ENCODE measurements around the gene SOST.
A peak's percentile ranks its signal among the peaks of the same experiment; 100 is the strongest.

SOST gene

GRCh38 chr17:43760254-43760852, 1.8 kb upstream of the SOST start:
- no peak overlapping the region for H3K4me3 ChIP-seq (ENCODE audit: low read depth, low read length)

GRCh38 chr17:43759836-43760235, 1.2 kb upstream of the SOST start:
- H3K4me3 ChIP-seq (ENCODE audit: low read depth, low read length) = no peak overlapping the region
- DNase-seq (ENCODE audit: low read depth) = no peak
- TF ChIP-seq CTCF (IDR thresholded peaks at IDR 0.05; ENCODE audit: low read depth, low read length, missing control alignments) = no peak
- in situ Hi-C loops (cut with HindIII; ENCODE audit: low sequenced_read_pairs) = loop anchor here (10.0 kb wide), 1 partner anchor 175 kb away; no protein-coding TSS in a partner anchor

More at GRCh38 chr17:43760254-43760852, 1.8 kb upstream of the SOST start:
- in situ Hi-C loops (cut with HindIII; ENCODE audit: low sequenced_read_pairs) = no loop called here
- peak; percentile 91 for DNase-seq (ENCODE audit: low read depth)
- peak; percentile 98 for TF ChIP-seq CTCF (IDR thresholded peaks at IDR 0.05; ENCODE audit: low read depth, low read length, missing control alignments)

- no peak for TF ChIP-seq CTCF (IDR thresholded peaks at IDR 0.05; ENCODE audit: low read depth, low read length, missing control alignments)
- no peak for DNase-seq (ENCODE audit: low read depth)
- no peak overlapping the region for H3K4me3 ChIP-seq (ENCODE audit: low read depth, low read length)
- in situ Hi-C loops (cut with HindIII; ENCODE audit: low sequenced_read_pairs) = loop anchor here (10.0 kb wide), 1 partner anchor 173 kb away; no protein-coding TSS in a partner anchor
Measured at GRCh38 chr17:43758086-43758485, 505 bp downstream of the SOST start.

- no peak overlapping the region for H3K4me3 ChIP-seq (ENCODE audit: low read depth, low read length)
- no peak for TF ChIP-seq CTCF (IDR thresholded peaks at IDR 0.05; ENCODE audit: low read depth, low read length, missing control alignments)
- in situ Hi-C loops (cut with HindIII; ENCODE audit: low sequenced_read_pairs) = loop anchor here (10.0 kb wide), 1 partner anchor 172 kb away; no protein-coding TSS in a partner anchor
- no peak for DNase-seq (ENCODE audit: low read depth)
Measured at GRCh38 chr17:43757171-43757660, 1.4 kb downstream of the SOST start.

- TF ChIP-seq CTCF (IDR thresholded peaks at IDR 0.05; ENCODE audit: low read depth, low read length, missing control alignments) = no peak
- DNase-seq (ENCODE audit: low read depth) = no peak
- H3K4me3 ChIP-seq (ENCODE audit: low read depth, low read length) = no peak overlapping the region
- in situ Hi-C loops (cut with HindIII; ENCODE audit: low sequenced_read_pairs) = loop anchor here (10.0 kb wide), 1 partner anchor 171 kb away; no protein-coding TSS in a partner anchor
Measured at GRCh38 chr17:43756201-43756600, 2.4 kb downstream of the SOST start.

- no peak for TF ChIP-seq CTCF (IDR thresholded peaks at IDR 0.05; ENCODE audit: low read depth, low read length, missing control alignments)
- no peak overlapping the region for H3K4me3 ChIP-seq (ENCODE audit: low read depth, low read length)
- in situ Hi-C loops (cut with HindIII; ENCODE audit: low sequenced_read_pairs) = loop anchor here (10.0 kb wide), 1 partner anchor 171 kb away; no protein-coding TSS in a partner anchor
- DNase-seq (ENCODE audit: low read depth) = no peak
Measured at GRCh38 chr17:43755389-43755875, 3.2 kb downstream of the SOST start.

All from astrocyte of the cerebellum (primary cell).